HCT116 (cell line): ENCODE results near the gene TOR2A. TPM values are rescaled to one million over a fixed set of nuclear protein-coding genes. Genes with fewer than 3 reads are reported as not detected.

Experiments used
- ATAC-seq: fragments of 200-7000 bp; cut with Tn5 transposase; 2 replicates; pipeline ENCODE4 v1.9.1; 2020; ENCODE audit warnings: mild to moderate bottlenecking, moderate library complexity
- BruUV-seq: library from RNA; stranded (reverse); fragments of 400-500 nt; replicated peaks from 2 replicates; lab custom pipeline; 2021; lab: Mats Ljungman, UMichigan
- CTCF ChIA-PET: fragments of 300-600 bp; sonication (Branson Sonifier 250); formaldehyde crosslinking; loops from one replicate; lab custom pipeline; 2021; ENCODE audit warnings: antibody characterized with exemption; lab: Charles Lee
- POLR2A ChIA-PET: fragments of 300-600, 350-600 bp; sonication (Branson Sonifier 250); formaldehyde crosslinking; loops from one replicate; lab custom pipeline; 2021; ENCODE audit warnings: antibody characterized with exemption; lab: Charles Lee
- RAD21 ChIA-PET, 2 experiments: fragments of 300-600 bp; sonication (Branson Sonifier 250); formaldehyde crosslinking; loops; one replicate each; lab custom pipeline; 2023; ENCODE audit warnings: low total read pairs in 2 of 2; ENCODE audit not compliant: uncharacterized antibody in 2 of 2, unreplicated experiment in 2 of 2, low non-redundant PET in 1 of 2; lab: Charles Lee
- DNase-seq: peaks from one replicate; pipeline ENCODE4 v3.0.0-alpha.2; 2010; ENCODE audit warnings: low read depth, low spot score
- H2AFZ ChIP-seq: fragments of 200-600 bp; shearing (Covaris generic), sonication (generic); 2 replicates; pipeline ENCODE4 v1.6.1; 2017; ENCODE audit warnings: low read depth, mixed run types, mixed read lengths, antibody characterized with exemption, low read length; ENCODE audit not compliant: poor library complexity, severe bottlenecking
- H3K27ac ChIP-seq: 2 replicates; pipeline ENCODE4 v1.5.1; 2012; ENCODE audit warnings: low read depth, low read length
- H3K27me3 ChIP-seq: fragments of 200-600 bp; sonication (generic); 2 replicates; pipeline ENCODE4 v1.6.1; 2016; ENCODE audit warnings: mixed run types, low read length, mixed read lengths; ENCODE audit not compliant: insufficient read depth
- H3K36me3 ChIP-seq, 2 experiments: fragments of 200-500 bp in 1 of 2; fragments of 200-600 bp in 1 of 2; sonication (Bioruptor generic) in 1 of 2; sonication (generic) in 1 of 2; 2 replicates each; pipeline versions ENCODE4 v1.5.1 to v1.6.1; 2014 to 2016; ENCODE audit warnings: low read length in 2 of 2, inconsistent platforms in 1 of 2, mixed read lengths in 1 of 2, mixed run types in 1 of 2; ENCODE audit not compliant: insufficient read depth in 2 of 2, control insufficient read depth in 1 of 2
- H3K4me1 ChIP-seq, 2 experiments: fragments of 200-600 bp in 1 of 2; sonication (generic) in 1 of 2; 2 replicates each; pipeline versions ENCODE4 v1.5.1 to v1.6.1; 2012 to 2017; ENCODE audit warnings: low read length in 2 of 2, inconsistent platforms in 1 of 2, mild to moderate bottlenecking in 1 of 2, mixed read lengths in 1 of 2, mixed run types in 1 of 2, moderate library complexity in 1 of 2; ENCODE audit not compliant: insufficient read depth in 2 of 2, control insufficient read depth in 1 of 2
- H3K4me2 ChIP-seq: fragments of 200-600 bp; sonication (generic); 2 replicates; pipeline ENCODE4 v1.6.1; 2017; ENCODE audit warnings: mixed run types, low read length, mixed read lengths
- H3K4me3 ChIP-seq, 2 experiments: fragments of 200-600 bp in 1 of 2; sonication (generic) in 1 of 2; replicated peaks in 1 of 2; 2 replicates each; pipeline ENCODE4 v1.5.1; 2011 to 2016; ENCODE audit warnings: low read length in 2 of 2, control low read depth in 1 of 2, low read depth in 1 of 2, mild to moderate bottlenecking in 1 of 2, mixed read lengths in 1 of 2, mixed run types in 1 of 2
- H3K79me2 ChIP-seq: fragments of 200-600 bp; sonication (generic); 2 replicates; pipeline ENCODE4 v1.6.1; 2017; ENCODE audit warnings: mild to moderate bottlenecking, mixed run types, low read length, moderate library complexity, mixed read lengths; ENCODE audit not compliant: insufficient read depth
- H3K9ac ChIP-seq: fragments of 200-600 bp; sonication (generic); 2 replicates; pipeline ENCODE4 v1.6.1; 2016; ENCODE audit warnings: low read length, mixed read lengths
- H3K9me2 ChIP-seq: fragments of 200-600 bp; sonication (generic), shearing (Covaris generic); 2 replicates; pipeline ENCODE4 v1.6.1; 2017; ENCODE audit warnings: mixed run types, mild to moderate bottlenecking, moderate library complexity; ENCODE audit not compliant: insufficient read depth
- H3K9me3 ChIP-seq, 2 experiments: fragments of 200-500 bp in 1 of 2; fragments of 200-600 bp in 1 of 2; sonication (Bioruptor generic) in 1 of 2; sonication (generic) in 1 of 2; 2 replicates each; pipeline ENCODE4 v1.6.1; 2014 to 2017; ENCODE audit warnings: low read length in 2 of 2, mixed read lengths in 2 of 2, inconsistent platforms in 1 of 2, low read depth in 1 of 2, mild to moderate bottlenecking in 1 of 2, mixed run types in 1 of 2, moderate library complexity in 1 of 2; ENCODE audit not compliant: control insufficient read depth in 1 of 2, insufficient read depth in 1 of 2
- H4K20me1 ChIP-seq: fragments of 200-600 bp; sonication (generic), shearing (Covaris generic); 2 replicates; pipeline ENCODE4 v1.6.1; 2017; ENCODE audit warnings: mixed run types, mild to moderate bottlenecking, moderate library complexity; ENCODE audit not compliant: insufficient read depth
- ELF1 ChIP-seq: IDR thresholded peaks from 2 replicates; pipeline ENCODE4 v1.6.1; 2012; ENCODE audit warnings: low read depth, borderline replicate concordance
- FOSL1 ChIP-seq: IDR thresholded peaks from 2 replicates; pipeline ENCODE4 v1.6.1; 2012; ENCODE audit warnings: low read depth
- RAD21 ChIP-seq: IDR thresholded peaks from 2 replicates; pipeline ENCODE4 v1.6.1; 2012; ENCODE audit warnings: low read depth, mild to moderate bottlenecking
- SIN3A ChIP-seq: IDR thresholded peaks from 2 replicates; pipeline ENCODE4 v1.6.1; 2012; ENCODE audit warnings: low read depth
- TCF7L2 ChIP-seq: IDR thresholded peaks from 2 replicates; pipeline ENCODE4 v1.7.0; 2011; ENCODE audit warnings: borderline replicate concordance, inconsistent platforms; ENCODE audit not compliant: insufficient read depth, insufficient read length; ENCODE audit errors: extremely low read depth
- YY1 ChIP-seq: IDR thresholded peaks from 2 replicates; pipeline ENCODE4 v1.6.1; 2011; ENCODE audit warnings: low read length, low read depth, moderate library complexity, mild to moderate bottlenecking; ENCODE audit not compliant: insufficient replicate concordance; ENCODE audit errors: extremely low read depth
- intact Hi-C: fragments of 100-400 bp; cut with micrococcal nuclease; formaldehyde crosslinking; loops from 2 replicates; pipeline ENCODE4 v1.10.0; 2022
- total RNA-seq: library from RNA; stranded (reverse); gene quantifications from one replicate; pipeline ENCODE4 v1.2.1, GENCODE V29; 2021; ENCODE audit not compliant: unreplicated experiment

Gene TOR2A
- total RNA-seq, 1 experiment from 2014 or later: 12.0 TPM

- CTCF ChIA-PET: interaction anchor here (0.8 to 2.2 kb wide), 11 partner anchors 11 to 346 kb away, joined by 3 to 24 read pairs (median 3); partner anchors contain the start of genes CDK9 and TOR2A
- no peaks in the 10 kb centered on the region for H3K9me2 ChIP-seq
- H3K4me3 ChIP-seq: peak overlapping the region; percentile 50 to 60
- POLR2A ChIA-PET: interaction anchor here (0.7 to 1.7 kb wide), 7 partner anchors 14 to 152 kb away, joined by 3 to 10 read pairs (median 3); partner anchors contain the start of genes CDK9, ST6GALNAC4 and TOR2A
- DNase-seq: no peak
- H3K9me3 ChIP-seq: no peaks in the 10 kb centered on the region
- H3K79me2 ChIP-seq: no peaks in the 10 kb centered on the region
- peak overlapping the region; percentile 96 for H3K4me2 ChIP-seq
- no peaks in the 10 kb centered on the region for H3K36me3 ChIP-seq
- intact Hi-C loops: loop anchor here (1.0 kb wide), 1 partner anchor 36 kb away; the partner anchor contains the start of gene TOR2A
- ATAC-seq: no peak
- no peaks in the 10 kb centered on the region for H3K27me3 ChIP-seq
- peak overlapping the region; percentile 34 for H3K27ac ChIP-seq
- RAD21 ChIA-PET: interaction anchor here in 1 of 2 experiments (1.0 kb wide), 1 partner anchor 37 kb away, joined by 4 read pairs; the partner anchor contains the start of gene TOR2A
- H3K4me1 ChIP-seq: peaks cover 13 to 21% of the 10 kb centered on the region in 2 experiments
- peak overlapping the region; percentile 57 for H3K9ac ChIP-seq
- peak overlapping the region; percentile 93 for H2AFZ ChIP-seq
- TF ChIP-seq FOSL1 (no peak), RAD21 (no peak), SIN3A (no peak), TCF7L2 (no peak), ELF1 (no peak), YY1 (no peak)
- H4K20me1 ChIP-seq: no peaks in the 10 kb centered on the region
- BruUV-seq: no TSS peak
Measured at GRCh38 chr9:127771570-127772189, 36.6 kb upstream of the TOR2A start.
